ENCODE measurements around the gene RNF150.

RNF150 gene

DNA sequence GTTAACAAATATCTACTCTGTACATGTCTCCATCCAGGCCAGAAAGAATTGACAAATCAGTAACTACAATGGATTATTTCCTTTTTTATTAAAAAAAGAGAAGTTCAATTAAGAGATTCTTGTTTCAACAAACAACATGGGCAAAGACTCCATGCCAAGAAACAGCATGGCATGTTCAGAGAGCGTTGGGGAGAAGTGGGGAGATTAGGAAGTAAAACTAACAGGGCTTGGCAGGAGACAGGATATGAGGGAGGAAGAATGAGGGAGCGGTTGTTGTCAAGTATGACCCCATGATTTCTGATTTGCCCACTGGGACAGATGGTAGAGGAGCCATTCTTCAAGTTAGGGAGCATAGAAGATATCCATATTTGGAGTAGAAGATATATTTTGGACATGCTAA, 128.4 kb downstream of the RNF150 start:
- H3K27ac ChIP-seq: no peak overlapping the region
- TF ChIP-seq, protein P1, sequence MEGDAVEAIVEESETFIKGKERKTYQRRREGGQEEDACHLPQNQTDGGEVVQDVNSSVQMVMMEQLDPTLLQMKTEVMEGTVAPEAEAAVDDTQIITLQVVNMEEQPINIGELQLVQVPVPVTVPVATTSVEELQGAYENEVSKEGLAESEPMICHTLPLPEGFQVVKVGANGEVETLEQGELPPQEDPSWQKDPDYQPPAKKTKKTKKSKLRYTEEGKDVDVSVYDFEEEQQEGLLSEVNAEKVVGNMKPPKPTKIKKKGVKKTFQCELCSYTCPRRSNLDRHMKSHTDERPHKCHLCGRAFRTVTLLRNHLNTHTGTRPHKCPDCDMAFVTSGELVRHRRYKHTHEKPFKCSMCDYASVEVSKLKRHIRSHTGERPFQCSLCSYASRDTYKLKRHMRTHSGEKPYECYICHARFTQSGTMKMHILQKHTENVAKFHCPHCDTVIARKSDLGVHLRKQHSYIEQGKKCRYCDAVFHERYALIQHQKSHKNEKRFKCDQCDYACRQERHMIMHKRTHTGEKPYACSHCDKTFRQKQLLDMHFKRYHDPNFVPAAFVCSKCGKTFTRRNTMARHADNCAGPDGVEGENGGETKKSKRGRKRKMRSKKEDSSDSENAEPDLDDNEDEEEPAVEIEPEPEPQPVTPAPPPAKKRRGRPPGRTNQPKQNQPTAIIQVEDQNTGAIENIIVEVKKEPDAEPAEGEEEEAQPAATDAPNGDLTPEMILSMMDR (IDR thresholded peaks at IDR 0.05): no peak

DNA sequence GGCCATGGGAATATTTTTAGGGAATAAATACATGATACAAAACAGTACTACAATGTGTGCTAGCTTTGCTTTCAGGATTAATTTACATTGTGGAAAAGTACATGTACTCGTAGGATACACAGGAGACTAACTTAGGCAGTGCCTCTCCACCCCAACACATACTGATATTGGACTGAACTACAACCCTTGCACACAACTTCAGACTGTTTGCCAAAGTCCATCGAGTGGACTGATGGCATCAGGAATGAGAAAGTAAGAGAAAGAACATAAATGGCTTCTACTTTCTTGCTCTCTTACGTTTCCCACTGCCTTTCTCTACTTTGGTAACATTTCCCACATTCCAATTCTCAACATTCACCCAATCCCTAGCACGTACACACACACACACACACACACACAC, 130.1 kb downstream of the RNF150 start:
- no peak overlapping the region for H3K4me3 ChIP-seq
- TF ChIP-seq, protein P1 (IDR thresholded peaks at IDR 0.05): no peak
- DNase-seq (ENCODE audit: low spot score): no peak
- peak overlapping the region in 1 of 2 donors; percentile 76 for H3K27ac ChIP-seq

More for the DNA sequence above, 128.4 kb downstream of the RNF150 start:
- DNase-seq (ENCODE audit: low spot score): no peak
- no peak overlapping the region for H3K4me3 ChIP-seq

DNA sequence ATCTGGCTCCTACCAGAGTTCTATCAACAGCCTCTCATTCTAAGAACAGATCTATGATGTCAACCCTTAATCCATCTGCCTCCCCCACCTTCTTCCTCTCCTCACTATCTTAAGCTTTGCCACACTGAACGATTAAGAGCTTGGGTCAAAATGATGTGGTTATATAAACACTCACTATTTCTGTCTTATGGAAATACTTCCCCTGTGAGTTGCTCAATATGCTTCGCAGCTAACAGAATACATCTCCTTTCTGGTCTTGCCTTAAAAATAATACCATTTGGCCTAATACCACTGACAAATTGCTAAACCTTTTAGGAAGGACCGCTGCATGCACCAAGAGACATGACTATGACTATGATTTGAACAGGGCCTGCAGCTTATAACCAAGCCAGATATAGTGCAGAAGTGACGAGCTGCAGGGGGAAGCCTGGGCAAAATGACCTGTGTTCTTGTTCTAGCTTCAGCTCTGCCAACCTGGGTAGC, 130.9 kb downstream of the RNF150 start:
- no peak overlapping the region for H3K4me3 ChIP-seq
- TF ChIP-seq, protein P1 (IDR thresholded peaks at IDR 0.05): no peak
- no peak for DNase-seq (ENCODE audit: low spot score)
- H3K27ac ChIP-seq: peak overlapping the region; percentile 61 to 76

DNA sequence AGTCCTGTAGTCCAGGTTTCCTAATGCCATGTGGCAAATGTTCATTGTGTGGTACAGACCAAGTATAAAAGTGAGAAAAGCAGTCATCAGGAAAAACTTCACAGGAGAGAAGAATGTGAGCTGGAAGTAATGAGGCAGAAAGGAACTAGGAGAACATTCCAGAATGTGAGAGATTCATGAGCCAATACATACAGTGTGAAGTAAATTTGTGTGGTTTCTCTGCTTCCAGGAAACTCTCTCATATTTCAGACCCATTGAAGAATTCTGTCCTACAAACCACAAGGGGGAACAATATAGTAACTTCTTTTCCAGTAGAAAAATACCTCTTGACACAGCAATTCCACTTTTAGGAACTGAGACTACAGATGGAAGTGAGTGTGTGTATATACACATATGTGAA, 136.5 kb downstream of the RNF150 start:
- Histone ChIP-seq H3K4me3 (no peak overlapping the region), H3K27ac (no peak overlapping the region)
- TF ChIP-seq, protein P1 (IDR thresholded peaks at IDR 0.05): no peak
- no peak for DNase-seq (ENCODE audit: low spot score)

DNA sequence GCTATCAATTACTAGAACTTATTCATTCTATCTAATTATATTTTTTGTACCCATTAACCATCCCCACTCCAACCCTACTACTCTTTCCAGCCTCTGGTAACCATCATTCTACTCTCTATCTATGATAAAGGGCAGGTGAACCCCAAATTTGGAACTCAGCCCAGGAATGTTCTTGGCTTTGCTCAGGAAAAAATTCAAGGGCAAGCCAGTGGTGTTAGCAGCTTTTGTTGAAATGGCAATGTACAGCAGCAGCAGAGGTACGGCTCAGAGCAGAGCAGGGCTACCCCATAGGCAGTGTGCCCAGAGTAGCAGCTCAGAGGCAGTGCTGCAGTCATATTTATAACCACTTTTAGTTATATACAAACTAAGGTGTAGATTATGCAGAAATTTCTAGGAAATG, 138.2 kb downstream of the RNF150 start:
- DNase-seq (ENCODE audit: low spot score): no peak
- H3K27ac ChIP-seq: peak overlapping the region; percentile 16 to 53
- TF ChIP-seq, protein P1 (IDR thresholded peaks at IDR 0.05): no peak
- H3K4me3 ChIP-seq: no peak overlapping the region

DNA sequence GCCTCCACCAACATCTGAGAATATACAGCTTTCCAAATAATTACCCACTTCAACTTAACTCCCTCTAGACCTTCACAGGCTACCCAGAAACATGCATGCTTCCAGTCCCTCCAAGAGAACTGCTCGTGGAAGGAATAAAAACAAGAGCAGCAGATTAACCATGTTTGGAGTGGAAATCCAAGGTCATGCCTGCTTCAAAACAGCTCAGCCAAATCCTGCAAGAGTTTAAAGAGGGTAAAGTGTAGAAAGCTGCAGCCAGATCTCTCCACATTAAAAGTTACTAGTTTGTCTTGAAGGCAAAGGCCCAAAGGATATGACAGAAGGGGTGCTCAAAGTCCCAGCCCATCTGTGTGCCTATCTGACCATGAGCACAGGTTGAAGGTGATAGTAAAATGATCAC, 139.3 kb downstream of the RNF150 start:
- TF ChIP-seq, protein P1 (IDR thresholded peaks at IDR 0.05): no peak
- DNase-seq (ENCODE audit: low spot score): no peak
- H3K27ac ChIP-seq: peak overlapping the region; percentile 57 to 75
- H3K4me3 ChIP-seq: no peak overlapping the region

DNA sequence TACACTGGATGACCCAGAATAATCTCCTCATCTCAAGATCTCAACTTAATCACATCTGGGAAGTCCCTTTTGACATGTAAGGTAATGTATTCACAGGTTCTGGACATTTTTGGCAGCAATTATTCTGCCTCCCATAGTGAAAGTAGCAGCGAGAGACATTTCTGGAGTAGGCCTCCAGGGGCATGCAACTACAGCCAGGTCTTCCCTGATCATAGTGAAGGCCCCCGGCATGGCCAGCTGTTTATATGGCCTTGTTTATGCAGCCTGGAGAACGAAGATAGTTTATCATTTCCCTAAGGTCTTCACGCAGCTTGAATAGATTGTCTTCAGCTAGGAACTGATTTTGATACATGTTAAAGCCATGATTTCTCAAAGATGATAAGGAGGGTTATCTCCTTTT, 139.9 kb downstream of the RNF150 start:
- DNase-seq (ENCODE audit: low spot score): no peak
- peak overlapping the region; percentile 57 to 75 for H3K27ac ChIP-seq
- H3K4me3 ChIP-seq: no peak overlapping the region
- TF ChIP-seq, protein P1 (IDR thresholded peaks at IDR 0.05): no peak

Data from coronary artery (tissue), 2 donors.